GM19240 (cell line): Measurements from ENCODE around the gene SOX5.

ENCODE experiments used
- DNase-seq: peaks from one replicate; pipeline ENCODE4 v3.0.0; 2011; ENCODE audit warnings: low spot score; ENCODE audit not compliant: insufficient read length

The SOX5 gene

DNA sequence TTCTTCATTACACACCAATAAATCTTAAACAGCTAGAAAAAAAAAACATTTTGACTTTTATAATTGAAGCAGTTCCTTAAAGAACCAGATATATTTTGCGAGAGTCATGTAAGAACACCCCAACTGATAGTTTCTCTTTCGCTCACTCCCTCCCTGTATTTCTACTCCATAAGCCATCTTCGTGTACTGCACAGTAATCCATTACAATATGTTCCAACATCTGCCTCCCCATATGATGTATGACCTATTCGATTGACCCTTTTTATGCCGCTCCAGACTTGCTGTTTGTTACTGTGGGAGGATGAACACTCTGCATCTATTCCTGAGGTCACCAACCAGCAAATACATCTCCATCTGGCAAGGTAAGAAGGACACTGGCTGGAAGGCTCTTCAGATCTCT is 331.7 kb downstream of the SOX5 start:
- DNase-seq, result no peak

DNA sequence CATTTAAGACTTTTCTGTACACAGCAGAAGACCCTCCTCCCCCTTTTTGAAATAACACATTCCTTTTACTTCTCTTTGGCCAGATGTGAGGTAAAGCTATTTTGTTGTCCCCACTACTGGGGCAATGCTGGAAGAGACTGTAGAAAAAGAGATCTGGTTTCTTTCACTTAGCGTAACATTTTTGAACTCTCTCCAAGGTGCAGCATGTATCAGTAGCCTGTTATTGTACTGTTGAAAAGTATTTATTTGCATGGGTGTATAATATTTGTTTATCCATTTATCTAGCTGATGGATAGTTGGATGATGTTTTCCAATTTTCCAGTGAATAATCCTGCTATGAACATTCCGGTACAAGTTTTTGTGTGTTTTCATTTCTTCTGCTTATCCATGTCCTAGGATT is 335.2 kb downstream of the SOX5 start:
- no peak for DNase-seq

DNA sequence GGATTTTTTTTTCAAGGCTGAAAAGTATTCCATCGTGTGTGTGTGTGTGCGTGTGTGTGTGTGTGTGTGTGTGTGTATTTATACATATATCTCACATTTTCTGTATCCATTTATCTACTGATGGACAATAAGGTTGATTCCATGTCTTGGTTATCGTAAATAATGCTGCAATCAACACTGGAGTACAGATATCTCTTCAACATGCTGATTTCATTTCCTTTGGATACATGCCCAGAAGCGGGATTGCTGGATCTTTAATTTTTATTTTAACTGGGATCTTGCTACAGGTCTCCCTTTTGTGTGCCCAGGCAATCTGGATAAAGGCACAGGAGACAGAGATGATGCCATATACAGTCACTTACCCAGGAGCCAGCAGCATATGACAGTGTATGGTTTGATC is 338.1 kb downstream of the SOX5 start:
- DNase-seq, result no peak

DNA sequence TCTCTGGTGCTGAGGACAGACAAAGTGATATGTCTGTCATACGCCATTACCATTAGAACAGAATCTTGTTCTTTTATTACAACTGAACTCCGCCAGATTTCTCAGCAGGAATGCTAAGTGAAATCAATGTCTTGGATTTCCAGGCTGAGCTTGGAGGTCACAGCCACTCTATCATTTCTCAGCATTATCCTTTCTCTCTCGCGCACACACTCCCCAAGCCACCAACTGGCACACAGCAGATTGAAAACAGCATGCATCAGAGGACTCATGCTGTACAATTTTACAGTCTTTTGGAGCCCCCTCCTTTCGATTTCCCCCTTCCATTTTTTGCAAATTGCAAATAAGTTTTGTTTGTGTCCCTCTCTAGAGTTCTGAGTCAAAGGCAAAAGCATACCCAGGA is 348.6 kb downstream of the SOX5 start:
- DNase-seq, result no peak

DNA sequence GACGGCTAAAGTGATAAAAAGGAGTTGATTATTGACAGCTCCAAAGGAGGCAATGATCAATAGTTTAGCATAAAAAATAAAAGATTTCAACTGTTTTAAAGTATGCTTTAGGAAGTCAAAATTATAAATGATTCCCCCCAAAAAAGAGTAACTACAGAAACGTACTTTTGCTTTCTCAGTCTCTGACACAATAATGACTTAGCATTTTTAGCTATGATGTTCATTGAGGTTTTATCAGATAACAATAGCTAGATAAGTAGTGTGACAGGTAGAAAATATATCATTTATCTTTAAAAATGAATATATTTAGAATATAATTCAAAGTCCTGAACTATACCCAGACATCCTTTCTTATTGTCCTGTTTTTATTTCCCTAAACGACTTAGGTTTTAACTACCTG is 352.9 kb downstream of the SOX5 start:
- DNase-seq, result no peak

DNA sequence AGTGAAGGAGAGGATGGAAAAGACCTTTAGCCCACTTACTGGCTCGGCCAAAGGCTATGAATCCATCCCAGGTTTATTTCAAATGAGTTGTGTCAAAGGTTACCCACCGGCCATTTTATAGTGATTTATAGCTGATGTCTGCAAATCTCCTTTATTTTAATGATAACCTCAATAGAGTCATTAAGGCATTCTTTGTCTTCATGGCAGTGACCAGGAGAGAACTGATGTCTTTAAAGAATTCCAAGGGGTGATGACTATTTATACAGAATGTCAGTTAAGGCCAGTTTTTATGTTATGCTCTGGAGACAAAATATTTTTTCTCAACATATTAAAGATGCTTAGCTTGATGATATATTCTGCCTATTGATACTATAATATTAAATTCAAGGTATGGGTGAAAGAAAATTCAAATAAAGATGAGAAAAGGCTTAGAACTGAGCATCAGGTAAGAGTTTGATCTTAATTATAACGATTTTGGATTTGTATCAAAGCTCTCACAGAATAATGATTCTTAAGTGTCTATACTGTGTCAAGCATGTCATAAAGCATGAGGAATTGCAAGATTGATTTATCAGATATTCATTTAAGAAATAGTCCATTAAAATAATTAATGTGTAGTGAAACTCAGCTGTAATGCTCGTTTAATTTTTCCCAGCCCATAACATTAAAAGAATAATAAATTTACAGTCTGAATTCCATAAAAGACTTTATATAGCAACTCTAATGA is 361.5 kb downstream of the SOX5 start:
- no peak for DNase-seq

DNA sequence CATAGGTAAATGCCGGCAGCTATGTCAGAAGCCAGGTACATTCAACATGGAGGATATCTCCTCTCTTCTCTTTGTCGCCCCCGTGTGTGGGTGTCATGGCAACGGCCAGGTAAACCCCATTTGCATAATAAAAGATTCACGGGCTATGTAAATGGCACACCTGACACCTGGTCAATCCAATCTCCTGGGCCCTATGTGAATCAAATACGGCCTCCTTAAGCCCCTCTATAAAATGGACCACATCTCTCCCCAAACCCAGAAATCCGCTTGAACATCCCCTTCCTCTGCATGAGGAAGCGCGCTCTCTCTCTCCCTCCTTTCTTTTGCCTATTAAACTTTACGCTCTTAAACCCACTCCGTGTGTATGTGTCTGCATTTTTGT is 363.7 kb downstream of the SOX5 start:
- no peak for DNase-seq

DNA sequence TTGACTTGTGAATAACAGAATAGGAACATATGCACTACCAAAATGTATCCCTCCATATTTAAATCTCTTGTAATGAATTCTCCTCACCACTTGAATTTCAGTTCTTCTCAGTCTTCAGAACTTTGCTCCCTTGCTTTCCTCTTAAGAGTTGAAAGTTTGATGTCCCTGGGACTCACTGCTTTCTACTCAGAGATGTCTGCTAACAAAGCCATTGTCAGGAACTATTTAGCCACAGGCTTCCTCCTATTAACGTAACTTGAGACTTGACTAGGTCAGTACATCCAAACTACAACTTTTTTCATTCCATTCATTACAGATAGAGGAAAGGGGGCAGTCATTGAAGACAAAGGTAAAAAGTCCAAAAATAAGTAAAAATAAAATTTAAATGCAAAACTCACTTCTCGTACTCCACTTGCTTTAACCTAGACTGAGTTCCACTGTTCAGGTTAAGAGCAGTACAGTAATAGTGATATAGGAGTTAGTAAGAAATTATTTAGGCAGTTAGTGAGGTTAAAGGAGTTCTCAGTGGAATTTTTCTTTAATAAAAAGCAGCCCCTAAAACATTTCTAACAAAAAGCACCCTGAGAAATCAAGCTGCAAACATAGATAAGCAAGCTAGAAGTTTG is 364.2 kb downstream of the SOX5 start:
- no peak for DNase-seq

DNA sequence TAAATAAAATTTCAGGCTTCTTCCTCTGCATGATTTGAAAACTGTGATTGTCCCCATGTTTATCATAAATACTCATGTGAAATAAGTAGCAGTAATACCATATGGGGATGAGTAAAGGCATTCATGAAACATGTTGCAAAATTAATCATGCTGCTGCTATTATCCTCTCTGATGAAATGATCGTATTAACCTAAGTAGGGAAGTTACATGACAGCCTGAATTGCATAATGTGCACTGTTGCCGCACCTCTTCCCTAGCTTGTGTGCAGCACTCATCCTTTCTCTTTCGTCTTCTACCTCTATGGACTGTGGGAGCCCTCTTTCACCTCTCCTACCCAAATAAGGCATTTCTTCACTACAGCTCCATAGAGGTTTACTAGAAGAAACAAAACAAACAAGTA is 367.6 kb downstream of the SOX5 start:
- no peak for DNase-seq

DNA sequence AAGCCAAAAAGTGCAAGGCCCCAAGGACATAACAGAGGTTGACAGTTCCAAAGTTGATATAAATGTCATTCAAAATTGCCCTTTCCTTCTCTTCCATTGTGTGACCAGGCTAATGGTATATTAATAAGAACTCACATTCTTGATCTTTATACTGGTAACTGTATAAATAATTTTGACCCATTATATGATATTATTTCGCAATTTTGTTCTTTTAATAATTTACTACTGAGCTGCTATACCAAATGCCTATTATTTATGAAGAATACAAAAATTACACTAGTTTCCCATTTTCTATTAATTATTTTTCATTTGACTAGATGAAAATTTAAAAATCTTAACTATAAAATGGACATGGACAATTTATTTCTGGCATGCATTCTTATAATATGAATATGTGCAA is 370.2 kb downstream of the SOX5 start:
- DNase-seq, result no peak

DNA sequence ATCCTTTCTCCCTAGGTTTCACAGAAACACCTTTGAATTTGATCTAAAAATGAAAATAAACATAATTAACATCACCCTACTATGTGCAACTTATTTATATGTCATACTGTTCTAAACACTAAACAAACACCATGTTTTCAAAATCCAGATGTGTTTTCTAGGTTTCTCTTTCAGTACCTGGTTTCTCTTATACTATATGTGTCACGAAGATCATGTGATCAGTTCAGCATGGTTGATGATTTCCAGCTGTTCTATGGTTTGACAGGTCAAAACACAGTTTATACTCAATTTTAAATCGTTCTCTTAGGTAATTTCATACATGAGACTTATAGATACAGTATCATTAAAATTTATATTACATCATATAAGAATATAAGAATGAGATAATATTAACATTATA is 373.1 kb downstream of the SOX5 start:
- DNase-seq, result no peak

DNA sequence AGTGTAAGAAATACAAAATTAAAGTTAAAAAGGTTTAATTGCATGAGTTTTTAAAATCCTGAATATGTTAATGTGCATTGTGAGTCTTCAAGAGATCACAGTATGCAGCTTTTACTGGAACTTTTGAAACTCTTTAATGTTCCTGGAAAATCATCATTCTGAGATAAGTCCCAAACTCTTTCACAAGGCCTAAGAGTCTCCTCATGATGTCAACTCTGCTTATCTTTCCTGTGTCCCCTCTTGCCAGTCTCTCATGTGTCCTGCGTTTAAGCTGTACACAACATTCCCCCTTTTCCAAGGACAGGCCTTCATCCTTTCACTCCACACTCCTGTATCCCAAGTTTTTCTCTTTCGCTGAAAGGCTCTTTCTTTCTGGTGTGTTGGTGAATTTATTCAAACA is 380.1 kb downstream of the SOX5 start:
- DNase-seq, result no peak

DNA sequence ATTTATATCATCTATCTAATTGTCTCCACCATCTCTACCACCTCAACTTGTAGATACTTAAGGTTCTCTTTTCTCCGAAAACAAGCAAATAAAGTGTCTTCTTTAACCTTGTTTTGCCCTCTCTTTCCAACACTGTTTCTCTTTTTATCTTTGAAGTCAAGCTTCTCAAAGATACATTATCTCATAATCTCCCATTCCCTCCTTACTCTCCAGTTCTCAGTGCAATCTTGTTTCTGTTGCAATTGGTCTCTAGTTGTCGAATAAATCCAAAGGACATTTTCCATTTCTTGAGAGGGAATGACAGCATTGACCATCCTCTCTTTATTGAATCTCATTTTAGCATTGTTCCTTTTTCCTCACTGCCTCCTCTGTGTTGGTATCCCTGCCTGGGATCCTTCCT is 383.3 kb downstream of the SOX5 start:
- no peak for DNase-seq

DNA sequence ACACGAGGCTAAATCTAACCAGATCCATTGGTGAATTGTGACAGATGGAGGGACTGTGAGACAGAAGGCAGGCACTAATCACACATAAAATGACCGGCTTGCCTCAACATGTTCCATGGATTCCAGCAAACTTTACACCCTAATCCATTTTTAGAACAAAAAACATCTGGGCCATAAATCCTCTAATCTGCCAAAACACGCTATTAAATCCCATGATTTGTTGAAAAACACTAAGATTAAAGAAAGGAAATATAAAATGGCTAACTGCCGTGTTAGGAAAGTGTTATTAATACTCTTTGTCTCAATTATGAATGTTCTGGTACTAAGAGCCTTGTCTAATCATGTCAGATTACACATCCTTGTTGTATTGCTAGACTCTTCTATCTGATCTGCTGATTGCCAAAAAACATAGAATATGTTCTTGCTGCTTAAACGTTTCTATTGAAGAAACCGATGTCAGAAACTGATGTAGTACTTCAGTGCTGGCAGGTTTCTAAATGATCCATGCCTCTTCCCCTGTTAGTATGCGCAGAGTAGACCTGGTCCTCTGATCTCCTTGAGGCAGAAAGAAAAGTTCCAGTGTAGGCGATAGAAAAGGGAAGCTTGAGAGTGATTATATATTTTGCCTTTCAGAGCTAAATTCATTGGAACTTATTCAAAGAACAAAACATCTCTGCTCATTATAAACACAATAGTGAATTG is 384.9 kb downstream of the SOX5 start:
- no peak for DNase-seq

DNA sequence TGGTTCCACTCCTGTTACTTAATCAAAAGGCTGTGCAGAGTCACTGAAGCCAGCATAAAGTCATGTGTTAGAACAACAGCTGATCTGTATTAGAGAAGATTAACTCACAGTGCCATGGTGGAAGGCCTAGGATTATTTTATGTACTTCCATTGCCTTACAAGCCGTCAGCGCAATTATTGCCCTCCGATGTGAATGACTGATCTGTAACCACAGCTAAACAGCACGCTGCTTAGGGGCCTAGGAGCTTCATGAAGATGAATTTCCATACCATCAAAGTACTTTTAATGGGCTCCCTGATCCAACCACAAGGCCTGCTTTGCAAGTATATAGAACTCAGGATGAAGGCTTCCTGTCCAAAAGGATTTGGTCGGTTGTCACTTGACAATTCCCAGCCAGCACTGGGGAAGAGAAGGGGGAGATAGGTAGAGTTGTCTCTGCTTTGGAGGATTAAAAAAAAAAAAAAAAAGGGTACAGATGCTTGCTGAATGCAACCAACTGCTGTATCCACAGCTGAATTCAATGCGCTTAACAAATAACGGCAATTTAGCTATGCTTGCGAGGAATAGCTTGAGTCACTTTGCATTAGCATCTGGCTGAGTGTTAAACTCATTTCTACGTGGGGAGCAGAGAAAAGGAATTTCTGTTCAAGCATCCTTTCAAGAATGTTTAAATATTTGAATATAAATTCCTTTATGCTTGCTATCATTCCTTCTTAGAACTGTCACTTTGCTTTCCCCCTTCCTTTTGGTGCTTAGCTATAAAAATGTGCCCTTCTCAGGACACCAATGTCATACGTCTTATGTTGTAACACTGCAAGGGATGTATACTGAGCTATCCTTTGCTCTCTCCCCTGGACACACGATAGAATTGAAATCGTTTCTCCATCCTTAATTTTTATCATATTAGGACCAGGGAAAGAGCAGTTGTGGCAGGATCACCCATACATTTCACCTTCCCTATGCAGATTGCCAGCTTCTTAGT is 387.8 kb downstream of the SOX5 start:
- DNase-seq, result no peak

DNA sequence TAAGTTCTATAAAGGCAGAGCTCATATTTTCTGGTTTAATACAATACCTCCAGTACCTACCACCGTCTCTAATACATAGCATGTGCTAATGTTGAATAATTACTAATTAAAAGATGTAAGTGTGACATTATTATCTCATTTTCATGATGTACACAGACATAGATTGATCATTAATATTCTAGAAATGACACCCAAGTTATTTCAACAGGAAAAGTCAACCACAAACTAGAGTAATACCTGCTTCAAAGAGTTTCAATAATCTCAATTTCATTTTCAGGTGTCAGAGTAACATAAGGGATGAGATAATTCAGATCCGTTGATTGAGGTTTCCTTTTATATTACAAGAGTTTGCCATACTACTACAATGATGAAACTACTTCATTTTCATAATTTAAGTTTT is 388.9 kb downstream of the SOX5 start:
- no peak for DNase-seq

DNA sequence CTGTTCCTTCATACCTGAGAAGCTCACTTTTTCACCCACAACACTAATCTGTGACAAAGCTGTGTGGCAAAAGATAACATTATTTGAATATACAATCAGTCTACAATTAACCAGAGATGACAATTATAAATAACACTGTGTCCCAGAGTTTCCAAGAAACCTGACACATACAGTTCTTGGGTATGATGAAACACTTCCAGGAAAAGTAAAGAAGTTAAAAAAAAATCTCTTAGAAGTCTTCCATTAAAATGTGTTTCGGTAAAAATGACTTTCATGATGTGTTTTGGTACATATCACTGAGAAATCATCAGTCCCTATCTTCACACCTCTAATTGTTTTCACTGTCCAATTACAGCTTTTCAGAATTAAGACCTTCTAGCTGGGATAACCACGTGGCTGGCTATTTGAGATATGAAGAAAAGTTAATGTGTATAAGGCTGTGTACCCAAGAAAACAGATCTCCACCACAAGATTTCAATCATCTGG is 390.2 kb downstream of the SOX5 start:
- DNase-seq, result no peak

DNA sequence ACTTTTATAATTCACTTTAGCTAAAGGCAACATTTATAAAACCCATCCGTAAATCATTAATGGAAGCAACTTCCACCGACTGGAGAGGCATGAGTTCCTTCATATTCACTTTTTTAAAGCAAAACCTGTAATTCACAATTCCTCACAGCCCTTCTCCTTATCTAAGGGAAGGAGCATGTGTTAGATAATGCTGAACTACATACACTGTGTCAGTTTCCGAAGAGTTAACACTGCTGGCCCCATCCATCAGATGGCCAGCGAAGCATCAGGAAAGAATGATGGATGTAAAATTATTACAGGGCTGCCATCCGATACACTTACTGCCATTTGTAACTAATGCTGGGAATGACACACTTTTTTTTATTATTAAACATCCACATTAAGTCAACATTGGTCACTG is 392.8 kb downstream of the SOX5 start:
- DNase-seq, result no peak

DNA sequence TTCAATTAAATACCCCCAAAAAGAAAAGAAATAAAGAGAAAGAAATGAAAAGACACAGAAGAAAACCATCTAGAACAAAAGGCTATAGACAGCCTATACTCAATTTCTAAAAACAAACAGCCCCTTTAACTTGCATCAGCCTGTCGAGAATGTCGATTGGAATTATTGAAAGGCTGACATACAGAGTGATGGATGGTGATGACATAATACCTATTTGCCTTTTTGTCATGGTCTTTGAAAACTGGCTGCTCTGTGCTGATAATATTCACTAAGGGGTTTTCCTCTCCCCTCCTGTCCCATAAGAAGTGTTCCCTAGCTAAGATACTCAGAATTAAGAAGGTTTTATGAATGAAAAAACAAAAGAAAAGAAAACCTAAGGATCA is 393.7 kb downstream of the SOX5 start:
- no peak for DNase-seq

DNA sequence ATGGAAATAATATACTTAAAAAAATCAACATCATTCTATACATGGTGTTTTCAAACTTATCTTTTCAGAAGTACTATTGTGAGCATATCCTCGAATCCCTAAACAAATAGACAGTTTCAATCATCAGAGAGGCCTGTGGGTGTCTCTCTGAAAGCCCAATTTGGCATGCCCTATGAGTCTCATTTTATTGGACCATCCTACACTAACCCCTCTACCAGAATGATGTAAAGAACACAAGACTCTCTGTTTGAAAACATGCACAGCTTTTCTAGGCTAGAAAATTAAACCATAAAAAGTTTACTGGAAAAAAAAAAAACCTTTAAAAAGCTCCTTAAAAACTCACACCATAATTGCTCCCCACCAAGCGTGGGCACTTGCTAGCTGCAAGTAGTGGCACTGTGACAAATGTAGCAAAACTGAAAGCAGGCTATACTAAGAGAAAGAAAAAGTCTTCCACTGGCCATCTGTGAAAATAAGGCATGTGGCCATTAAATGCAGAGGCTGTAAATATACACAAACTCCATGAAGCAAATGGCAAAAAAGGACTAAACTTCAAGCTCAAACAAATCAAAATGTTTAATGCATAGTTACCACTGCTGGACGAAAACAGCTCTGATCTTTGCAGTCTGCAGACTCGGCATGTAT is 394.2 kb downstream of the SOX5 start:
- no peak for DNase-seq

DNA sequence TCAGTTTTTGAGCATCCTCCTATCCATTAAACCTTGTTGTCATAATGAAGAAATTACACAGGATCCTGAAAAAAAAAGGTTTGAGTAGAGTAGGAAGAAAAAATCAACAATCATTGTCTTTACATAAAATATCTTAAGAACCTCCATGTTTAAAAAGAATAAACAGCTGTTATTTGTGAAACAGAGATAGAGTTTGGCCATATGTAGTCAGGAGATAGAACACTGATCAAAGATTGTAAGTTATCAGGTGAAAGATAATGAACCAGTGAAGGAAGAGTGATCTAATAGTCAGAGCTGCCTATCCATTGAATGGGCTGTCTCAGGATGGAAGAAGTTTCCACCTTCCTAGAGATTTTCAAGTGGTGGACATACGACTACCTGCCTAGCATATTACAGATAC is 397.1 kb downstream of the SOX5 start:
- DNase-seq, result no peak
